Activated CD4-positive, alpha-beta T cell treated with anti-CD3 and anti-CD28 coated beads, Interleukin-2, amount 10 ng/mL, durations not matched to agents 7 days and 5 days (primary cell): ENCODE measurements around the gene PIWIL1. TPM values are rescaled to one million over a fixed set of nuclear protein-coding genes. Genes with fewer than 3 reads are reported as not detected.

Experiments
- CTCF ChIA-PET: fragments of 350-600 bp; sonication (Branson Sonifier 250); formaldehyde crosslinking; loops from one replicate; lab custom pipeline; 2021; ENCODE audit warnings: antibody characterized with exemption; lab: Charles Lee
- POLR2A ChIA-PET: fragments of 350-600 bp; sonication (Branson Sonifier 250); formaldehyde crosslinking; loops from one replicate; lab custom pipeline; 2021; ENCODE audit warnings: antibody characterized with exemption; lab: Charles Lee
- DNase-seq: peaks from one replicate; pipeline ENCODE4 v3.0.0-alpha.2; 2020
- H3K27ac Mint-ChIP-seq: one replicate; pipeline ENCODE4 v1.8.0; 2021; ENCODE audit warnings: mild to moderate bottlenecking, moderate library complexity, mixed read lengths
- H3K27me3 Mint-ChIP-seq: one replicate; pipeline ENCODE4 v1.8.0; 2021; ENCODE audit warnings: mixed read lengths
- H3K36me3 Mint-ChIP-seq: one replicate; pipeline ENCODE4 v1.8.0; 2021; ENCODE audit warnings: low read depth, mixed read lengths
- H3K4me1 Mint-ChIP-seq: one replicate; pipeline ENCODE4 v1.8.0; 2021; ENCODE audit warnings: mixed read lengths
- H3K4me3 Mint-ChIP-seq: one replicate; pipeline ENCODE4 v1.8.0; 2021; ENCODE audit warnings: mild to moderate bottlenecking, moderate library complexity, mixed read lengths
- H3K9me3 Mint-ChIP-seq: one replicate; pipeline ENCODE4 v1.8.0; 2021; ENCODE audit warnings: mixed read lengths
- total RNA-seq, 2 experiments: library from RNA; stranded (reverse); gene quantifications; one replicate each; pipeline ENCODE4 v1.2.3, GENCODE V29; 2021

Gene PIWIL1
- total RNA-seq, 2 experiments from 2014 or later, result not detected

GRCh38 chr12:130367003-130367402 is 29.3 kb downstream of the PIWIL1 start:
- ChIA-PET POLR2A (no interaction called here), CTCF (no interaction called here)
- Mint-ChIP-seq H3K4me1 (no peaks in the 10 kb centered on the region), H3K36me3 (no peaks in the 10 kb centered on the region), H3K27me3 (no peaks in the 10 kb centered on the region), H3K9me3 (no peaks in the 10 kb centered on the region), H3K4me3 (no peak overlapping the region), H3K27ac (no peak overlapping the region)
- no peak for DNase-seq

DNA sequence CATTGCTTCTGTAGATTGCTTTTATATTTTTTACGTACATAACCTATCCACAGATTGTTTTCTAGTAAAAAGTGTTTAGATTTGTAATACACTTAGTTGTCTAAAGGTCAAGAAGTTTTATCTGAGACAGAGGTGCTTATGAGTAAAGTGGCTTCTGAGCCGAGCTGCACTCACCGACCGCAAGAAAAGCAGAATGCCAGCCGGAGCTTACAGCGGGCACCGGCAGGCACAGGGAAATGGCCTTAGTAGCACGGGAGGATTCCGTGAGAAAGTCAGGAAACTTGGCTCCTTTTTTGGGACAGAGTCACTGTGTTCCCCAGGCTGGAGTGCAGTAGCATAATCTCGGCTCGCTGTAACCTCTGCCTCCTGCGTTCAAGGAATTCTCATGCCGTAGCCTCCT is 29.8 kb downstream of the PIWIL1 start:
- no peak for DNase-seq
- ChIA-PET POLR2A (no interaction called here), CTCF (interaction anchor here (0.6 kb wide), 1 partner anchor 84 kb away, joined by 3 read pairs; no protein-coding TSS in a partner anchor)
- Mint-ChIP-seq H3K9me3 (no peaks in the 10 kb centered on the region), H3K27ac (no peak overlapping the region), H3K4me1 (no peaks in the 10 kb centered on the region), H3K4me3 (no peak overlapping the region), H3K27me3 (no peaks in the 10 kb centered on the region), H3K36me3 (no peaks in the 10 kb centered on the region)

DNA sequence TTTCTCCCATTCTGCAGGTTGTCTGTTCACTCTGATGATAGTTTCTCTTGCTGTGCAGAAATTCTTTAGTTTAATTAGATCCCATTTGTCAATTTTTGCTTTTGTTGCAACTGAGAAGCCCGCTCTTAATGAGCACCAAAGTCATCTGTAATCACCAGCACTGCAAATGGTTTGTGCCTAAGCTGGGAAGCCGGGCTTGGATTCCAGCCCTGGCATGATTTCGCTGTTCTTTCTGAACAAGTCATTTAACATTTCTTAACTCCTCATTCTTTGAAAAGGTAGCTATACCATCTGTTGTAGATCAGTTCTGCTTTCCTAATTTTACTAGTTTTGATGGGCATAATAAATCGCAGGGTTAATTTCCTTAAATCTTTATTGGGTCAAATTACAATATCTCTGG is 32.1 kb downstream of the PIWIL1 start:
- Mint-ChIP-seq H3K27me3 (no peaks in the 10 kb centered on the region), H3K4me1 (no peaks in the 10 kb centered on the region), H3K9me3 (no peaks in the 10 kb centered on the region), H3K27ac (no peak overlapping the region), H3K36me3 (no peaks in the 10 kb centered on the region), H3K4me3 (no peak overlapping the region)
- CTCF ChIA-PET, result no interaction called here
- POLR2A ChIA-PET, result no interaction called here
- no peak for DNase-seq

DNA sequence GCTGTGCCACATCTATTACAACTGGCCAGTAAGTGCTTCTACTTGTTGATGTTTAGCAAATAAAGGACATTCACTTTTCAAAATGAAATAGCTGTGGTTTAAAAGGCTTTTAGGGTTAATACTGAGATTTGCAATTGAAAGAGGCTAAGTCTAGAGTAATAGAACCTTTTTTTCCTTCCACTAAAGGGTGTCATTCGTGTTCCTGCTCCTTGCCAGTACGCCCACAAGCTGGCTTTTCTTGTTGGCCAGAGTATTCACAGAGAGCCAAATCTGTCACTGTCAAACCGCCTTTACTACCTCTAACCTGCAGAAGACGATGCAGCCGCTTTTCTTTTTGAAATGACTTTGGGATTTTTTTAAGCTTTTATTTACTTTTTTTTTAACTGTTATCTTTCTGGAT is 33.6 kb downstream of the PIWIL1 start:
- no peak for DNase-seq
- Mint-ChIP-seq H3K27me3 (no peaks in the 10 kb centered on the region), H3K4me1 (no peaks in the 10 kb centered on the region), H3K9me3 (no peaks in the 10 kb centered on the region), H3K27ac (no peak overlapping the region), H3K36me3 (no peaks in the 10 kb centered on the region), H3K4me3 (no peak overlapping the region)
- ChIA-PET POLR2A (no interaction called here), CTCF (no interaction called here)

DNA sequence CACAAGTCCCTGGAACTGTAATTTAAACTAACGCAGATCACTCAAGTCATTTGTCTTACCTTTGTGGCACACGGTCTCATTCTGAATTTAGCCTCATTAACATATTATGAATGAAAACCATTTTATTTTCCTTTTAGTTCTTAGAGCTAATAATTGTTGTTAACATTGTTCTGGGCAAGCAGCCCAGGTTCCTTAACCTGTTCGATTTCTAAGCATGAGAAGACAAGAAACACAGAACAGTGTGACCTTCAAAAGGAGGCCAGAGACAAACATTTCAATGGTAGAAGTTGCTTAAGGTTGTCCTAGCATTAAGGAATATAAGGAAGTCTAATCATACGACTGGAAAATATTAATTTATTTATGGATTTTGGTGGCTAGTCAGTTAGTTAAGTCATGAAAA is 35.2 kb downstream of the PIWIL1 start:
- Mint-ChIP-seq H3K27me3 (no peaks in the 10 kb centered on the region), H3K4me1 (no peaks in the 10 kb centered on the region), H3K36me3 (no peaks in the 10 kb centered on the region), H3K9me3 (no peaks in the 10 kb centered on the region), H3K4me3 (no peak overlapping the region), H3K27ac (no peak overlapping the region)
- CTCF ChIA-PET, result no interaction called here
- DNase-seq, result no peak
- POLR2A ChIA-PET, result no interaction called here

GRCh38 chr12:130374083-130374482 is 36.4 kb downstream of the PIWIL1 start:
- Mint-ChIP-seq H3K36me3 (no peaks in the 10 kb centered on the region), H3K4me1 (no peaks in the 10 kb centered on the region), H3K9me3 (no peaks in the 10 kb centered on the region), H3K4me3 (no peak overlapping the region), H3K27ac (no peak overlapping the region), H3K27me3 (no peaks in the 10 kb centered on the region)
- ChIA-PET POLR2A (no interaction called here), CTCF (no interaction called here)
- no peak for DNase-seq

- H3K4me1 Mint-ChIP-seq, result no peaks in the 10 kb centered on the region
- no peak overlapping the region for H3K27ac Mint-ChIP-seq
- no peak overlapping the region for H3K4me3 Mint-ChIP-seq
- ChIA-PET POLR2A (interaction anchor here (0.7 kb wide), 1 partner anchor 30 kb away, joined by 4 read pairs; no protein-coding TSS in a partner anchor), CTCF (no interaction called here)
- no peaks in the 10 kb centered on the region for H3K9me3 Mint-ChIP-seq
- no peaks in the 10 kb centered on the region for H3K36me3 Mint-ChIP-seq
- no peak for DNase-seq
- H3K27me3 Mint-ChIP-seq, result no peaks in the 10 kb centered on the region
Observed at GRCh38 chr12:130375296-130376287, 37.9 kb downstream of the PIWIL1 start.

- no peak for DNase-seq
- Mint-ChIP-seq H3K27ac (no peak overlapping the region), H3K4me1 (no peaks in the 10 kb centered on the region), H3K27me3 (no peaks in the 10 kb centered on the region), H3K9me3 (peaks cover 5% of the 10 kb centered on the region), H3K4me3 (no peak overlapping the region), H3K36me3 (no peaks in the 10 kb centered on the region)
- POLR2A ChIA-PET, result no interaction called here
- CTCF ChIA-PET, result no interaction called here
Observed at GRCh38 chr12:130382818-130383217, 45.1 kb downstream of the PIWIL1 start.

GRCh38 chr12:130384234-130384633 is 46.5 kb downstream of the PIWIL1 start:
- Mint-ChIP-seq H3K9me3 (peaks cover 9% of the 10 kb centered on the region), H3K27me3 (no peaks in the 10 kb centered on the region), H3K27ac (no peak overlapping the region), H3K4me1 (no peaks in the 10 kb centered on the region), H3K4me3 (no peak overlapping the region), H3K36me3 (no peaks in the 10 kb centered on the region)
- CTCF ChIA-PET, result no interaction called here
- DNase-seq, result no peak
- POLR2A ChIA-PET, result no interaction called here

- Mint-ChIP-seq H3K9me3 (peaks cover 12% of the 10 kb centered on the region), H3K27me3 (no peaks in the 10 kb centered on the region), H3K27ac (no peak overlapping the region), H3K4me3 (no peak overlapping the region), H3K4me1 (no peaks in the 10 kb centered on the region), H3K36me3 (no peaks in the 10 kb centered on the region)
- DNase-seq, result no peak
- POLR2A ChIA-PET, result no interaction called here
- CTCF ChIA-PET, result no interaction called here
Observed at GRCh38 chr12:130385193-130385592, 47.5 kb downstream of the PIWIL1 start.

DNA sequence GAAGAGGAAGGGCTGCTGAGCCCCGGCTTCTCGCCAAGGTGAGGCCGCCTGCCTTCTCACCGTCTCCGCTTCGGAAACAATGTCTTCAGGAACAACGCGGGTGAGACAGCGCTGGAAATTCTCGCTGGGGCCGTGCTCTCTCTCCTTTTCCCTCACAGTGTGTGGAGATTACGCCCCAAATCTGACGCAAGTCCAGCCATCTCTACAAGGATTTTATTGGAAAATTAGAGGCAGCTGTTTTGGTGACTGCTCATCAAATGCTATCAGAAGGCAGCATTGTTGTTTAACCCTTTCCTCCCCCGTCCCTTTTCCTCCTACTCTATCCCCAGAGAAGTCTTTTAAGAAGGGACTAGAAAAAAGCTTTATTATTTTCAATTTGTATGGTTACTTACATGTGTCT is 53.5 kb downstream of the PIWIL1 start:
- no peak for DNase-seq
- POLR2A ChIA-PET, result no interaction called here
- Mint-ChIP-seq H3K27ac (no peak overlapping the region), H3K4me3 (no peak overlapping the region), H3K4me1 (peaks cover 5% of the 10 kb centered on the region), H3K36me3 (no peaks in the 10 kb centered on the region), H3K27me3 (no peaks in the 10 kb centered on the region), H3K9me3 (peaks cover 7% of the 10 kb centered on the region)
- CTCF ChIA-PET, result no interaction called here

DNA sequence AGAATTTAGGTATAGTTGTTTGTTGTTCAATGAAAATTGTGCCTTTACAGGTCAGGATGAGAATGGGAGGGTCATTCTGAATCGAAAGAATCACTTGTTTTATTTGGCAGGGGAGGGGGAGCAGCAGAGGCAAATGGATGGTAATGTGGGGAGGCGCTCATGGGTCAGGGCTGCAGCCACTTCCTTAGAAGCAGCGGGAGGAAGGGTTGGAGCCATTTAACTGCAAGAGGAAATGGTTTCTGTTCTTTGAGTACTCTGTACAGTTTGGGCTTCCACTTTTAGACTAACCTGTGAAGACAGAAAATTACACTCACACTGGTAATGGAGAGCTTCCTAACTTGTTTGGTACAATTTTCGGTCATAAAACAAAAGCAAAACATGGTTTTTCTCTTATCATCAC is 57.2 kb downstream of the PIWIL1 start:
- peaks cover 6% of the 10 kb centered on the region for H3K27me3 Mint-ChIP-seq
- POLR2A ChIA-PET, result no interaction called here
- H3K27ac Mint-ChIP-seq, result no peak overlapping the region
- H3K36me3 Mint-ChIP-seq, result no peaks in the 10 kb centered on the region
- peaks cover 5% of the 10 kb centered on the region for H3K4me1 Mint-ChIP-seq
- CTCF ChIA-PET, result no interaction called here
- DNase-seq, result no peak
- no peak overlapping the region for H3K4me3 Mint-ChIP-seq
- no peaks in the 10 kb centered on the region for H3K9me3 Mint-ChIP-seq

DNA sequence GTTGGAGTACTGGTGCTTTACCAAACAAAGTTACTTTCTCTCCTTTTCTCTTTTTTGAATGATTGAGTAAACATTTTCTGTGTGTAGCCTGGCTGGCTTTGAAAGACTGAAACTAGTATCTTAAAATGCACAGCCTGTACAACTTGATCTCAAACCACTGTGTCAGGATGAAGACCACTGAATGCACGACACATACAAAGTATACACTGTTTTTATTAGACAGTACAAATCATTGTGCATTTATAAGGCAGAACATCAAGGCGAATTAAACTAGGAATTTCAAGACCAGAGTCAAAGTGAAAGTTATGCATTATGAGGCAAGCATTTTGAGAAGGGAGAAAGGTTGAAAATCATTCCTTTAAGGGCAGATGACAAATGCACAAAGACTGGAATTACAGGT is 59.0 kb downstream of the PIWIL1 start:
- no peak overlapping the region for H3K4me3 Mint-ChIP-seq
- H3K36me3 Mint-ChIP-seq, result no peaks in the 10 kb centered on the region
- DNase-seq, result no peak
- H3K27me3 Mint-ChIP-seq, result peaks cover 6% of the 10 kb centered on the region
- H3K27ac Mint-ChIP-seq, result no peak overlapping the region
- H3K4me1 Mint-ChIP-seq, result peaks cover 5% of the 10 kb centered on the region
- ChIA-PET POLR2A (no interaction called here), CTCF (no interaction called here)
- H3K9me3 Mint-ChIP-seq, result no peaks in the 10 kb centered on the region
